Neural progenitor cell (in vitro differentiated cells): ENCODE data around the gene STPG4.

Experiments used
- CTCF ChIP-seq: fragments of 200-600 bp; sonication (generic); IDR thresholded peaks from 2 replicates; pipeline ENCODE4 v1.5.1; 2017; ENCODE audit warnings: antibody characterized with exemption, mild to moderate bottlenecking
- EZH2 ChIP-seq: fragments of 200-600 bp; sonication (generic); IDR thresholded peaks from 2 replicates; pipeline ENCODE4 v1.6.1; 2017; ENCODE audit warnings: antibody characterized with exemption, mild to moderate bottlenecking, moderate library complexity
- EZH2phosphoT487 ChIP-seq: fragments of 200-600 bp; sonication (generic); IDR thresholded peaks from 2 replicates; pipeline ENCODE4 v1.6.1; 2017; ENCODE audit warnings: antibody characterized with exemption

GRCh38 chr2:47147021-47147420 lies 8.1 kb downstream of the STPG4 start:
- TF ChIP-seq CTCF (no peak), EZH2 (no peak), EZH2phosphoT487 (no peak)
